LNCAP (cell line): Measurements from ENCODE around the gene KIRREL3.

Experiments used
- CTCF ChIP-seq: fragments of 450-650 bp; IDR thresholded peaks from 2 replicates; pipeline ENCODE4 v1.5.1; 2017; ENCODE audit warnings: mild to moderate bottlenecking

KIRREL3 gene

GRCh38 chr11:126919147-126919823 is 81.3 kb downstream of the KIRREL3 start:
- no peak for TF ChIP-seq CTCF

GRCh38 chr11:126918556-126918955 is 82.0 kb downstream of the KIRREL3 start:
- no peak for TF ChIP-seq CTCF

GRCh38 chr11:126917531-126918204 is 82.9 kb downstream of the KIRREL3 start:
- no peak for TF ChIP-seq CTCF

GRCh38 chr11:126915430-126915829 is 85.1 kb downstream of the KIRREL3 start:
- TF ChIP-seq CTCF: no peak

GRCh38 chr11:126914941-126915340 is 85.6 kb downstream of the KIRREL3 start:
- no peak for TF ChIP-seq CTCF

GRCh38 chr11:126914166-126914565 is 86.4 kb downstream of the KIRREL3 start:
- TF ChIP-seq CTCF: no peak

- no peak for TF ChIP-seq CTCF
These were observed 96.0 kb downstream of the KIRREL3 start for GRCh38 chr11:126904520-126904919.
